Lower leg skin (tissue), 4 donors: ENCODE measurements around the gene TEC. TPM values are rescaled to one million over a fixed set of nuclear protein-coding genes. Genes with fewer than 3 reads are reported as not detected.

Source experiments
- DNase-seq, 2 donors: peaks; one replicate each; pipeline ENCODE4 v3.0.0-alpha.2; 2019; ENCODE audit warnings: low spot score in 2 of 2
- H3K4me3 ChIP-seq: fragments of 200-600 bp; sonication (generic); 2 replicates; pipeline ENCODE4 v1.5.1; 2017; ENCODE audit warnings: mild to moderate bottlenecking, low read depth; ENCODE audit not compliant: poor library complexity, severe bottlenecking
- POLR2A ChIP-seq, 2 donors: fragments of 450-650 bp; IDR thresholded peaks; one replicate each; pipeline ENCODE4 v1.6.1; 2016 to 2017; ENCODE audit warnings: antibody characterized with exemption in 2 of 2, mild to moderate bottlenecking in 1 of 2, moderate library complexity in 1 of 2
- WGBS, 2 donors: methylation state at CpG; one replicate each; pipeline ENCODE4 v1.1.5; 2018; 5-methylcytosine and 5-hydroxymethylcytosine counted together
- intact Hi-C: fragments of 100-400 bp; cut with DNase I; formaldehyde crosslinking; loops from one replicate; pipeline ENCODE4 v1.15.0; 2023; ENCODE audit warnings: low total_unique reads
- total RNA-seq, 4 donors: library from RNA; depleted of rRNA; stranded (reverse); fragments of >200 nt; gene quantifications; one replicate each; pipeline ENCODE4 v1.1.0, GENCODE V29; 2016
- TF ChIP-seq, protein P1 (sequence below), 3 donors: fragments of 450-650 bp; IDR thresholded peaks; one replicate each; pipeline ENCODE4 v1.5.1; 2016; ENCODE audit warnings: antibody characterized with exemption in 3 of 3, mild to moderate bottlenecking in 3 of 3, moderate library complexity in 2 of 3

The TEC gene
- total RNA-seq, 4 donors from 2014 or later: 6.8 to 10.5 (median 8.8) TPM

DNA sequence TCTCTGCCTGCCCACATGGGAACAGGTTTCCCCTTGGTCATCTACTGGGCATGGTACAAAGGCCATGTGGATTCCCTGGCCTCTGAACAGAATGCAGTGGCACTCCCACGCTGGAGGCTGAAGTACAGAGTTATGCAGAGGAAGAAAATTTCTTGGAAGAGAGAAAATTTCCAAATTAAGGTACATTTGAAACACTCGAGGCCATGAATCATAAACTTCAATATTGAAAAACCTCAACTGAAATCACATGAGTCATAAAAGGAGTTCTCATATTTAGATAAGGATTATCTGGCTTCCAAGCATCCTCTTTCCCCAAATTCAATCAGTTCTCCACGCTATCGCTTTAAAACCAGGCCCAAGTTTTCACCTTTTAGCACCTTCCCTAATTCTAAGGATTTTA lies 107.5 kb downstream of the TEC start:
- TF ChIP-seq POLR2A (IDR thresholded peaks at IDR 0.05): no peak
- TF ChIP-seq, protein P1, sequence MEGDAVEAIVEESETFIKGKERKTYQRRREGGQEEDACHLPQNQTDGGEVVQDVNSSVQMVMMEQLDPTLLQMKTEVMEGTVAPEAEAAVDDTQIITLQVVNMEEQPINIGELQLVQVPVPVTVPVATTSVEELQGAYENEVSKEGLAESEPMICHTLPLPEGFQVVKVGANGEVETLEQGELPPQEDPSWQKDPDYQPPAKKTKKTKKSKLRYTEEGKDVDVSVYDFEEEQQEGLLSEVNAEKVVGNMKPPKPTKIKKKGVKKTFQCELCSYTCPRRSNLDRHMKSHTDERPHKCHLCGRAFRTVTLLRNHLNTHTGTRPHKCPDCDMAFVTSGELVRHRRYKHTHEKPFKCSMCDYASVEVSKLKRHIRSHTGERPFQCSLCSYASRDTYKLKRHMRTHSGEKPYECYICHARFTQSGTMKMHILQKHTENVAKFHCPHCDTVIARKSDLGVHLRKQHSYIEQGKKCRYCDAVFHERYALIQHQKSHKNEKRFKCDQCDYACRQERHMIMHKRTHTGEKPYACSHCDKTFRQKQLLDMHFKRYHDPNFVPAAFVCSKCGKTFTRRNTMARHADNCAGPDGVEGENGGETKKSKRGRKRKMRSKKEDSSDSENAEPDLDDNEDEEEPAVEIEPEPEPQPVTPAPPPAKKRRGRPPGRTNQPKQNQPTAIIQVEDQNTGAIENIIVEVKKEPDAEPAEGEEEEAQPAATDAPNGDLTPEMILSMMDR (IDR thresholded peaks at IDR 0.05): no peak
- 62 to 63% methylated on average over 4 of the region's 4 CpGs for WGBS, 2 donors
- no peak overlapping the region for H3K4me3 ChIP-seq

DNA sequence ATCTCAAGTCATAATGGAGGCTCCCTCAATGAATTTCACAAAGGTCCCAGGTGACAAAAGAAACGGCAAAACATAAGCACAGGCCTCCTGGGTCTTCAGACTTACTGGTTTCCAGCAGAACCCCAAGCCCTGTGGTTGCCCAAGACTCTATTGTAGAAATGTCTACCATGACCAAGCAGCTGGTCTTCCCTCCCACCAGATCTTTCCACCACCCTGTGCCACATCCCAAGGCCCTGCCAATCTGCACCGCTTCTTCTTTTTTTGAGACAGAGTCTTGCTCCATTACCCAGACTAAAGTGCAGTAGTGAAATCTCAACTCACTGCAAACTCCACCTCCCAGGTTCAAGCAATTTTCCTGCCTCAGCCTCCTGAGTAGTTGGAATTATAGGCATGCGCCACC lies 112.4 kb downstream of the TEC start:
- DNase-seq: no peak
- intact Hi-C loops: no loop called here
- H3K4me3 ChIP-seq: no peak overlapping the region
- 64 to 88% methylated on average over 3 of the region's 3 CpGs for WGBS, 2 donors
- TF ChIP-seq, protein P1 (IDR thresholded peaks at IDR 0.05): no peak
- no peak for TF ChIP-seq POLR2A (IDR thresholded peaks at IDR 0.05)

More for the DNA sequence above, 107.5 kb downstream of the TEC start:
- DNase-seq: no peak
- intact Hi-C loops: no loop called here

DNA sequence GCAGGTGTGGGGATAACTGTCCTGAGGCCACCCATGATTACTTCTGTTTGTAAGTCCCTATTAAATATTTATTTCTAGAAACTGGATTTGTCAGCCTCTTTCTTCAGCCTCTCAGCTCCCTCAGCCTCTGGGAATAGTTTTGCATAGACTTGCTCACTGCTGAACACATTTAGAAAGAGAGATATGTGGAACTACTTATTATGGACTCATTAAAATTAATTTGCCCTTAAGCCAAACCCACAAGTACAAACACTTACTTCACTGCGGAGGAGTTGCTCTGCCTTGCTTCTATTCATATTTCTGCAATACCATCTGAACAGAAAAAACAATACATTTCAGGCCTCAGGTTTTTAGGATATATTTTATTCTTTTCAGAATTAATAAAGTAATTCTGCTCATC lies 113.2 kb downstream of the TEC start:
- intact Hi-C loops: no loop called here
- no peak for DNase-seq
- no peak overlapping the region for H3K4me3 ChIP-seq
- TF ChIP-seq, protein P1 (IDR thresholded peaks at IDR 0.05): no peak
- 51 to 69% methylated on average over 1 of the region's 1 CpG for WGBS, 2 donors

DNA sequence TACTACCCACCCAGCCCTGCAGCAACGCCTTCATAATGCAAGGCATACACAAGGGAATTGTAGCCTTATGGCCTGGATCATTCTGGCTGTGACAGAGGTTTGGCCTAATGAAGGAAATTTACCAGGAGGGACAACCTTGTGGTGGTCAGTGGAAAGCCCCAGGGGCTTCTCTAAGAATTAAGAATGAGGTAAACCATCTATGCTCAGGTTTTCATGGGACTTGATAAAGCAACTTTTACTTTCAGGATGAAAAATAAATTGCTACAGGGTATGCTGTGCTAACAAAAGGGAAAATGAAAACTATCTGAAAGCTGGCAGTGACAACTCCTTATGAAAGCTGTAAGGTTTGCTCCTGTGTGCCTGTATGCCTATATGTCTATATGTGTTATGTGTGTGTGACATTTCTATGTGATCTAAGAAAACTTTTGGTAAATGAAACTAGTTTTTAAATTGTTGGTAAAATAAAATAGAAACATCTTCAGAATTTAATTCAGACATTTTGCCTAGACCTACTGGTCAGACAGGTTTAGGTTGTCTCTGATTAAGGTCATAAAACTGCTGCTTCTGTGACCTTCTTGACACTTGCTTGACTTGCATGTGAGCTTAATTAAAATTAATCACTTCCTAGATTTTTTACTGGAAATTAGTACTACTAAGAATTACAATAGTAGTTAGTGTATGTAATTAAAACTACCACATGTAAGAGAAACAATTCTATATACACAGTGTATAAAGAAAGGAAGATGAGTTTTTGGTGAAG lies 115.7 kb downstream of the TEC start:
- WGBS, 2 donors: 81 to 100% methylated on average over 1 of the region's 1 CpG
- no peak for DNase-seq
- no peak overlapping the region for H3K4me3 ChIP-seq
- intact Hi-C loops: no loop called here
- TF ChIP-seq POLR2A (IDR thresholded peaks at IDR 0.05): no peak
- TF ChIP-seq, protein P1 (IDR thresholded peaks at IDR 0.05): no peak

DNA sequence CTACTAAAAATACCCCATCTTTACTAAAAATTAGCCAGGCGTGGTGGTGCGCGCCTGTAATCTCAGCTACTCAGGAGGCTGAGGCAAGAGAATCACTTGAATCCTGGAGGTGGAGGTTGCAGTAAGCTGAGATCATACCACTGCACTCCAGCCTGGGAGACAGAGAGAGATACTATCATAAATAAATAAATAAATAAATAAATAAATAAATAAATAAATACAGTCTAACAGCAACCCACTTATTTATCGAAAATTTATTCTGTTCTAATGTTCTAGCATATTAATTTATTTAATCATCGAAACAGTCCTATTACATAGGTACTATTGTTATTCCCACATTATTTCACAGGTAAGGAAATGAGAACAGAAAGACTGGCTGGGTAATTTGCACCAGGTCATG lies 117.4 kb downstream of the TEC start:
- DNase-seq: no peak
- intact Hi-C loops: no loop called here
- no peak overlapping the region for H3K4me3 ChIP-seq
- no peak for TF ChIP-seq POLR2A (IDR thresholded peaks at IDR 0.05)
- TF ChIP-seq, protein P1 (IDR thresholded peaks at IDR 0.05): no peak
- 97 to 98% methylated on average over 5 of the region's 5 CpGs for WGBS, 2 donors
